ENCODE measurements around the gene NPLOC4. TPM values are rescaled to one million over a fixed set of nuclear protein-coding genes. Genes with fewer than 3 reads are reported as not detected.

NPLOC4 gene
- total and polyA plus RNA-seq, 2 of the 13 experiments (the other 11 are each of a cell fraction or from before 2014, with no cell fraction given), result 57.0 to 97.0 TPM

- TF ChIP-seq, protein P1, sequence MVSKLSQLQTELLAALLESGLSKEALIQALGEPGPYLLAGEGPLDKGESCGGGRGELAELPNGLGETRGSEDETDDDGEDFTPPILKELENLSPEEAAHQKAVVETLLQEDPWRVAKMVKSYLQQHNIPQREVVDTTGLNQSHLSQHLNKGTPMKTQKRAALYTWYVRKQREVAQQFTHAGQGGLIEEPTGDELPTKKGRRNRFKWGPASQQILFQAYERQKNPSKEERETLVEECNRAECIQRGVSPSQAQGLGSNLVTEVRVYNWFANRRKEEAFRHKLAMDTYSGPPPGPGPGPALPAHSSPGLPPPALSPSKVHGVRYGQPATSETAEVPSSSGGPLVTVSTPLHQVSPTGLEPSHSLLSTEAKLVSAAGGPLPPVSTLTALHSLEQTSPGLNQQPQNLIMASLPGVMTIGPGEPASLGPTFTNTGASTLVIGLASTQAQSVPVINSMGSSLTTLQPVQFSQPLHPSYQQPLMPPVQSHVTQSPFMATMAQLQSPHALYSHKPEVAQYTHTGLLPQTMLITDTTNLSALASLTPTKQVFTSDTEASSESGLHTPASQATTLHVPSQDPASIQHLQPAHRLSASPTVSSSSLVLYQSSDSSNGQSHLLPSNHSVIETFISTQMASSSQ (IDR thresholded peaks at IDR 0.05; ENCODE audit: low read depth), result no peak
- TF ChIP-seq, protein P1 (CRISPR knock-in tag; IDR thresholded peaks at IDR 0.05; ENCODE audit: borderline replicate concordance), result 0 out of 2 replicates have a peak, but pooled peaks have one; percentile 25
- TF ChIP-seq HMG20B (CRISPR knock-in tag; conservative IDR thresholded peaks at IDR 0.05) (no peak), CENPT (CRISPR knock-in tag; IDR thresholded peaks at IDR 0.05; ENCODE audit: low read depth) (no peak), KAT2B (IDR thresholded peaks at IDR 0.05; ENCODE audit: borderline replicate concordance, low read depth, low read length) (no peak), ZNF563 (CRISPR knock-in tag; IDR thresholded peaks at IDR 0.05) (peak; percentile 68), RXRB (CRISPR knock-in tag; IDR thresholded peaks at IDR 0.05; ENCODE audit: borderline replicate concordance) (0 out of 2 replicates have a peak, but pooled peaks have one; percentile 32), SMC3 (IDR thresholded peaks at IDR 0.05; ENCODE audit: low read length) (no peak), ZNF431 (CRISPR knock-in tag; IDR thresholded peaks at IDR 0.05; ENCODE audit: borderline replicate concordance, low read depth) (no peak), ZNF773 (CRISPR knock-in tag; IDR thresholded peaks at IDR 0.05; ENCODE audit: borderline replicate concordance) (no peak; the same call in 1 of the 2 replicates), ATRX (CRISPR knock-in tag; IDR thresholded peaks at IDR 0.05; ENCODE audit: borderline replicate concordance) (no peak), ZNF383 (CRISPR knock-in tag; IDR thresholded peaks at IDR 0.05; ENCODE audit: borderline replicate concordance) (no peak), GATAD1 (CRISPR knock-in tag; IDR thresholded peaks at IDR 0.05) (no peak), ZNF549 (CRISPR knock-in tag; IDR thresholded peaks at IDR 0.05) (no peak), ETV5 (CRISPR knock-in tag; IDR thresholded peaks at IDR 0.05; ENCODE audit: borderline replicate concordance) (peak; percentile 1), SMAD3 (CRISPR knock-in tag; IDR thresholded peaks at IDR 0.05) (peak; percentile 68), ZNF746 (CRISPR knock-in tag; IDR thresholded peaks at IDR 0.05) (no peak), HNRNPL (IDR thresholded peaks at IDR 0.05; ENCODE audit: low read depth, low read length) (0 out of 2 replicates have a peak, but pooled peaks have one; percentile 13), GABPB1 (CRISPR knock-in tag; IDR thresholded peaks at IDR 0.05) (no peak; the same call in 1 of the 2 replicates), ZNF557 (CRISPR knock-in tag; IDR thresholded peaks at IDR 0.05) (0 out of 2 replicates have a peak, but pooled peaks have one; percentile 56), ZNF788 (CRISPR knock-in tag; IDR thresholded peaks at IDR 0.05; ENCODE audit: borderline replicate concordance) (peak; percentile 32; the same call in 1 of the 2 replicates), TEAD3 (CRISPR knock-in tag; optimal IDR thresholded peaks at IDR 0.05; ENCODE audit: borderline replicate concordance) (peak; percentile 65)
- TF ChIP-seq, protein P2, sequence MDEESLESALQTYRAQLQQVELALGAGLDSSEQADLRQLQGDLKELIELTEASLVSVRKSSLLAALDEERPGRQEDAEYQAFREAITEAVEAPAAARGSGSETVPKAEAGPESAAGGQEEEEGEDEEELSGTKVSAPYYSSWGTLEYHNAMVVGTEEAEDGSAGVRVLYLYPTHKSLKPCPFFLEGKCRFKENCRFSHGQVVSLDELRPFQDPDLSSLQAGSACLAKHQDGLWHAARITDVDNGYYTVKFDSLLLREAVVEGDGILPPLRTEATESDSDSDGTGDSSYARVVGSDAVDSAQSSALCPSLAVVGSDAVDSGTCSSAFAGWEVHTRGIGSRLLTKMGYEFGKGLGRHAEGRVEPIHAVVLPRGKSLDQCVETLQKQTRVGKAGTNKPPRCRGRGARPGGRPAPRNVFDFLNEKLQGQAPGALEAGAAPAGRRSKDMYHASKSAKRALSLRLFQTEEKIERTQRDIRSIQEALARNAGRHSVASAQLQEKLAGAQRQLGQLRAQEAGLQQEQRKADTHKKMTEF (CRISPR knock-in tag; IDR thresholded peaks at IDR 0.05), result no peak; the same call in 1 of the 2 replicates
Measured at GRCh38 chr17:81513753-81514488, 123.0 kb downstream of the NPLOC4 start (continued).

Data from HepG2 (cell line).